ENCODE results near the gene TMEFF2.
"Not testable (repeated sequence)": the region's sequence is repeated elsewhere in the genome, so short reads cannot be mapped to it uniquely, and the experiment has no call there.

Gene TMEFF2

GRCh38 chr2:191938779-191939178 is 256.0 kb downstream of the TMEFF2 start:
- in situ Hi-C loops (cut with HindIII; ENCODE audit: low sequenced_read_pairs), result no loop called here

- in situ Hi-C loops (cut with HindIII; ENCODE audit: low sequenced_read_pairs), result no loop called here
Observed at GRCh38 chr2:191936882-191937405, 257.8 kb downstream of the TMEFF2 start.

DNA sequence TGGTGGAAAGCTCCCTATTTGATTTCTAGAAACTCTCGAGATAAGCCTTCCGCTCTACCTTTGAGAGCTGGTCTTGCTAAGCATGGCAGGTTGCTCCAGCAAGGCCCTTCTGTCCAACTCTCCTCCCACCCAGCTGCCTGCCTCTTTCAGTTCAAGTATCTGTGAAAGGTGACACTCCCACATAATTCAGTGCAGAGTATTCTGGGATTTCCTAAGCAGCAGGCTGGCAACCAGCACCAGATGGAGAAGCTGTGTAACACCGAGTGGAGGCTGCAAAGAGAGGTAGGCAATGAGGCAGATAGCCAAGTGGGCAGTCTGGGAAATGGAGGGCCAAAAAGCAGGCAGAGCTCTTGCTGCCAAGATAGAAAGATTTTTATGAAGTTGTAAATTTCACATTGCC is 259.5 kb downstream of the TMEFF2 start:
- in situ Hi-C loops (cut with HindIII; ENCODE audit: low sequenced_read_pairs), result no loop called here

DNA sequence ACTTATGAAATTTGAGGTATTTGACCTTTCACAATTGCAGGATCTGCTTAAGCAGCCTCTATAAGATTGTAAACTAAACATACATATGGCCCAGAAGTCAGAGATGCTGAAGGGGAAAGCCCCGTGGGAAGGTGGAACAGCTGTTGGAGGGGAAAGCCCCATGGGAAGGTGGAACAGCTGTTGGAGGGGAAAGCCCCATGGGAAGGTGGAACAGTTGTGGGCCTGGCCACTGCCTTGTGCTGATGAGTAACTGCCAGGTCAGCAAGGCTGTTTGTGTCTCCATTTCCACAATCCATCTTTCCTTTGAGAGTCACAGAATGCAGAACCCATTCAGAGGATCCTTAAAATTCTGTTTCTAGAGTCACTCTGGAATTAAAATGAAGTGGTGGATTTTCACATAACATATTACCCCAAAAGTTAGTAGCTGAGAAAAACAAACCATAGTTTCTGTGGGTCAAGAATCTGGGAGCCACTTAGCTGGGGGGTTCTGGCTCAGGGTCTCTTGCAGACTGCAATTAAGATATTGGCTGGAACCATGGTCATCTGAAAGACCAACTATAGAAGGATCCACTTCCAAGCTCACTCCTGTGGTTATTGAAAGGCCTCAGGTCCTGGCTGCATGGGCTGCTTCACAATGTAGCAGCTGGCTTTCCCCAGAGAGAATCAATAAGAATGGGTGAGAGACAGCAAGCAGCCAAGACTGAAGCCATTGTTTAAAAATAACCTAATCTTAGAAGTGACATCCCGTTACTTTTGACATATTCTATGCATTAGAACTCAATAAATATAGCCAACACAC is 261.2 kb downstream of the TMEFF2 start:
- in situ Hi-C loops (cut with HindIII; ENCODE audit: low sequenced_read_pairs), result no loop called here

GRCh38 chr2:191932286-191932685 is 262.4 kb downstream of the TMEFF2 start:
- in situ Hi-C loops (cut with HindIII; ENCODE audit: low sequenced_read_pairs), result no loop called here

DNA sequence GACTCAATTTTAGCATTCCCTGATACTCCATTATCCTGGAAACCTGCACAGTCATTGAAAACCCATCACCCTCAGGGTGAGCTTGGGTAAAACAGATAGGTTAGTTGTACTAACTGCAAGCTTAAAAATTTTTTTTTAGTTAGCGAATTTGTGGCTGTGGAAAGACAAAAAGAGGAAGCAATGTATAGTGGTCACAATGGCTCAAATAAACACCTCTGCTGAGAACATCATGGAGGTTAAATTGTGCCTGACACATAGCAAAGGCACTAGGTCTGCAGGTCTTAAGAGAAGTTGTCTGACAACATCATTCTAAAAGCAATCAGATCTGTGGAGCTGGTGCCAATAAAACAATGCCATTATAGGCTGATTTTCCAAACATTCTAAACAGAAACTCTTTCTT is 263.4 kb downstream of the TMEFF2 start:
- in situ Hi-C loops (cut with HindIII; ENCODE audit: low sequenced_read_pairs), result no loop called here

- in situ Hi-C loops (cut with HindIII; ENCODE audit: low sequenced_read_pairs), result no loop called here
Observed at GRCh38 chr2:191930205-191930604, 264.5 kb downstream of the TMEFF2 start.

- in situ Hi-C loops (cut with HindIII; ENCODE audit: low sequenced_read_pairs), result no loop called here
Observed at GRCh38 chr2:191929288-191929687, 265.4 kb downstream of the TMEFF2 start.

GRCh38 chr2:191927991-191928390 is 266.7 kb downstream of the TMEFF2 start:
- in situ Hi-C loops (cut with HindIII; ENCODE audit: low sequenced_read_pairs), result no loop called here

GRCh38 chr2:191927319-191927867 is 267.3 kb downstream of the TMEFF2 start:
- in situ Hi-C loops (cut with HindIII; ENCODE audit: low sequenced_read_pairs), result no loop called here

DNA sequence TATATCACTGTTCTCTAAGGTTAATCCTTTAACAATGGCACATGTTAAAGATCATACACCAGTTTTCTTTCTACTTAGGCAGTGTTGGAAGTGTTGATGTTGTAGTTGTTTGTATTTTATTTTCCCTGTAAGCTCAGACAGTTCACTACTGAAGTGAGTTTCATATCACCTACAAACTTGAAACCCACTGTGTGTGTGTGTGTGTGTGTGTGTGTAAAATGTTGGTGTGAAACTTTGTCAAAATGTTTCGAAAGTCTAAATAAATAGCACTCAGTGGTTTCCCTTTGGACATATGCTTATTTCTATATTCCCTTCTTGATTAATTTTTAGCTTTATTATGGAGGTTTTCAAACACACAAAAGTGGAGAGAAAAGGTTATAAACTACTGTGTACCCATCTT is 268.1 kb downstream of the TMEFF2 start:
- in situ Hi-C loops (cut with HindIII; ENCODE audit: low sequenced_read_pairs), result no loop called here

DNA sequence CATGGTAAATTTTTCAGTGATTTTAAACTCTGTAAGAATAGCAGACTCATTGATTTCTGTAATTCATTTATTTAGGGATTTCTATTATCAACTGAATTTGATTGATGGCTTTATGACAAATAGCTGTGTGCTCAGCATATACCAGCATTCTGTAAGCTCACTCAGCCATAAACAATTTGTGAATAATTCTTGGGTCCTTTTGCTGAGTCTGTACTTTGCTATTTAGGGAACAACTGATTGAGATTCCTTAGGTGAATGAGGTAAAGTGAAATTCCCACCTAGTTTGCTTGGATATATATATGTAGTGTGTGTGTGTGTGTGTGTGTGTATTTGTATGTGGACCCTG is 271.1 kb downstream of the TMEFF2 start:
- in situ Hi-C loops (cut with HindIII; ENCODE audit: low sequenced_read_pairs), result no loop called here

DNA sequence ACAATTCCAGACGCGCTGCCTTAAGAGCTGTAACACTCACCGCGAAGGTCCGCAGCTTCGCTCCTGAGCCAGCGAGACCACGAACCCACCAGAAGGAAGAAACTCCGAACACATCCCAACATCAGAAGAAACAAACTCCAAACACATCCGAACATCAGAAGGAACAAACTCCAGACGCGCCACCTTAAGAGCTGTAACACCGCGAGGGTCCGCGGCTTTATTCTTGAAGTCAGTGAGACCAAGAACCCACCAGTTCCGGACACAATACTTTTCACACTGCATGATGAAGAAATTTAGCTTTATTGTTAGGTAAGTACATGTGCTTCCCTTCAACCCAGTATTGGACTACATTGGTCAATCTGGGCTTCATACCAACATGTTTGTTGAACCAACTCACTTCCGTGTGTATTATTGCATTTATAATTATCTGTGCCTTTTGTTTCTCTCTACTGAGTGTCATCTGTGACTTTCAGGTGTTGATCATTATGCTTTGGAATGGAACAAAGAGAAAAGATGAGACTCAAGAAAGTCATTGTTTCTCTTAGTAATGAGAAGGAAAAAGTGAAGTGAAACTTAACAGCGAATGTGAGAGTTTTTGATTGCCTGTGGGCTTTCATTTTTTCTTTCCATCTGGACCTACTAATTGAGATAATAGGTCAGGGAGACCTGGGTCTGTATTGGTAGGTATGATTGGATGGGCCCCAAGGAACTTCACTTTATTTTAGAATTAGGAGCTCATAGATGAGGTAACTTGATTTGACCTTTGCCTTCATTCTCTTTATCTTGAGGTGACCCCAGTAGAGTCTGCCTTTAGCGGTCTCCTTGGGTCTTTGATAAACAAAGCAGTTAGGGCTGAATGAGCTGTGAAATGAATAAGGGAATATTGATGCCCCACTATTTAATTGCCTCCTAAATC is 271.7 kb downstream of the TMEFF2 start:
- in situ Hi-C loops (cut with HindIII; ENCODE audit: low sequenced_read_pairs), result no loop called here

GRCh38 chr2:191921650-191922049 is 273.1 kb downstream of the TMEFF2 start:
- in situ Hi-C loops (cut with HindIII; ENCODE audit: low sequenced_read_pairs), result not testable (repeated sequence)

GRCh38 chr2:191920502-191920901 is 274.2 kb downstream of the TMEFF2 start:
- in situ Hi-C loops (cut with HindIII; ENCODE audit: low sequenced_read_pairs), result no loop called here

DNA sequence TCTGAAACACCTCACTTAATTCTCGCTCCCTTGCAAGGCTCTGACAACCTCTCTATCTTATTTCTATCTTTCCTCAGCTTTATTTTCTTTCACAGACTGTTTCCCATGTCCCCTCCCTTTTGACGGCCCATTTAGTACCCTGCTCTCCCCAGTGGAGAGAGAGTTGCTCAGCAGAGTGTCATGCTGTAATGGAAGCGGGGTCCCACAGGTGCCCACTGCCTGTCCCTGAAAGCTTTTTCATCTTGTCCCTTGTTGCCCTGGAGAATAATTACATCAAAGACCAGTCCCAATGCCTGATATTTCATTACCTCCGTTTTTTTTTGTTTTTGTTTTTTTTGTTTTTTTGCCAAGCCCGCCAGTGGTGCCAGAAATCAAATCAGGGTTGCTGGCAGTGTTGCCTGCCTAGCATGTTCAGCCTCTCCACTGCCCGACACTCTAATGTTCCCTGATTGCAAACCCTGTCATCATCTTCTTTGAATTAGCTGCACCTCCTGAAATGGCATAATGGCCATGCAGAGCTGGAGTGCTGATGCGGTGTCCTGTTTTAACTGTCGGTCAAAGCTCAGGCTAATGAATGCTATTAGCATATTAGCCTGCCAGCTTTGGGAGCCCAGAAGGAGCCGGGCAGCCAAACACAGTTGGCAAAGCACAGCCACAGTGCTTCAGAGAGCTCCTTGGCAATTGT is 276.6 kb downstream of the TMEFF2 start:
- in situ Hi-C loops (cut with HindIII; ENCODE audit: low sequenced_read_pairs), result no loop called here

- in situ Hi-C loops (cut with HindIII; ENCODE audit: low sequenced_read_pairs), result no loop called here
Observed at GRCh38 chr2:191917430-191917881, 277.3 kb downstream of the TMEFF2 start.

- in situ Hi-C loops (cut with HindIII; ENCODE audit: low sequenced_read_pairs), result no loop called here
Observed at GRCh38 chr2:191916826-191917225, 277.9 kb downstream of the TMEFF2 start.

- in situ Hi-C loops (cut with HindIII; ENCODE audit: low sequenced_read_pairs), result no loop called here
Observed at GRCh38 chr2:191915750-191916149, 279.0 kb downstream of the TMEFF2 start.

GRCh38 chr2:191913796-191914195 is 280.9 kb downstream of the TMEFF2 start:
- in situ Hi-C loops (cut with HindIII; ENCODE audit: low sequenced_read_pairs), result no loop called here

GRCh38 chr2:191912764-191913163 is 282.0 kb downstream of the TMEFF2 start:
- in situ Hi-C loops (cut with HindIII; ENCODE audit: low sequenced_read_pairs), result no loop called here

Data from endothelial cell of hepatic sinusoid (primary cell).